Kidney epithelial cell (primary cell): ENCODE data around the gene EBF4. TPM values are rescaled to one million over a fixed set of nuclear protein-coding genes. Genes with fewer than 3 reads are reported as not detected.
"Not testable (repeated sequence)": the region's sequence is repeated elsewhere in the genome, so short reads cannot be mapped to it uniquely, and the experiment has no call there.

Source experiments
- DNase-seq: peaks from one replicate; pipeline ENCODE4 v3.0.0-alpha.2; 2010; ENCODE audit warnings: low read depth
- H3K27me3 ChIP-seq: 2 replicates; pipeline ENCODE4 v1.6.0; 2011; ENCODE audit warnings: low read length; ENCODE audit not compliant: control insufficient read depth, insufficient read depth
- H3K36me3 ChIP-seq: 2 replicates; pipeline ENCODE4 v1.5.1; 2011; ENCODE audit warnings: low read length; ENCODE audit not compliant: control insufficient read depth, insufficient read depth
- H3K4me3 ChIP-seq: 2 replicates; pipeline ENCODE4 v1.5.1; 2011; ENCODE audit warnings: low read depth, mild to moderate bottlenecking, control low read depth, low read length
- total RNA-seq: library from RNA; depleted of rRNA; stranded (reverse); fragments of >200 nt; gene quantifications from 2 replicates; pipeline ENCODE4 v1.2.3, GENCODE V29; 2015
- TF ChIP-seq, protein P1 (sequence below): IDR thresholded peaks from 2 replicates; pipeline ENCODE4 v1.5.1; 2011; ENCODE audit warnings: mild to moderate bottlenecking, moderate library complexity, low read length, control low read depth, inconsistent platforms; ENCODE audit not compliant: insufficient read depth, poor library complexity, severe bottlenecking

Gene EBF4
- total RNA-seq, 1 donor from 2014 or later, result 8.1 TPM

DNA sequence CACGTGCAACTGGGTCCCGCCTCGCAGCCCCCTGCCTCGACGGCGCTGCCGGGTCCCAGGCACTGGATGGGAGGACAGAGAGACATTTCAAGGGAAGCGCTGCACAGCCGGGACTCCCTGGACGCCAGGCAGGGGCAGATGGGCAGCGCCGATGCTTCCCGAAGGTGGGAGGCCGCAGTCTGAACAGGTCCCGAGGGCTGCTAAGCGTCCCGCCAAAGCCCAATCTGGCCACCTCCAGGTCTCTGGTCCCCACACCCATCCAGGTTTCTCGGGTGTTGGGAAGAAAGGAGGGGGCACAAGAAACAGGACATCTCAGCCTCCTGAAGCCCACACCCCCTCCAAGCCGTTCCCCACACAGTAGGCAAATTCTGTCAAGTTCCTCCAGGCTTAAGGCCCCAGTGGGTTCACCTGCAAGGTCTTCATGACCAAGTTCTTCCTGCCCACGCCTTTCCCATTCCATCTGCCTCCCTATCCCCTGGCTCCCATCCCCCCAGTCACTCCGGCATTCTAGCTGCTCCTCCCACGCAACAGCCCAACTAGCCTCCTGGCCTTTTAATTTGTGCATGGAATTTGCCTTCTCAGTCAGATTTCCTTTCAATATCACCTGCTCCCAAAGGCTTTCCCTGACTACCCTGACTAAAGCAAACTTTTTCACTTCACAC lies 113.2 kb downstream of the EBF4 start:
- H3K27me3 ChIP-seq, result peaks cover 51% of the 10 kb centered on the region
- H3K36me3 ChIP-seq, result no peaks in the 10 kb centered on the region
- no peak for DNase-seq
- TF ChIP-seq, protein P1, sequence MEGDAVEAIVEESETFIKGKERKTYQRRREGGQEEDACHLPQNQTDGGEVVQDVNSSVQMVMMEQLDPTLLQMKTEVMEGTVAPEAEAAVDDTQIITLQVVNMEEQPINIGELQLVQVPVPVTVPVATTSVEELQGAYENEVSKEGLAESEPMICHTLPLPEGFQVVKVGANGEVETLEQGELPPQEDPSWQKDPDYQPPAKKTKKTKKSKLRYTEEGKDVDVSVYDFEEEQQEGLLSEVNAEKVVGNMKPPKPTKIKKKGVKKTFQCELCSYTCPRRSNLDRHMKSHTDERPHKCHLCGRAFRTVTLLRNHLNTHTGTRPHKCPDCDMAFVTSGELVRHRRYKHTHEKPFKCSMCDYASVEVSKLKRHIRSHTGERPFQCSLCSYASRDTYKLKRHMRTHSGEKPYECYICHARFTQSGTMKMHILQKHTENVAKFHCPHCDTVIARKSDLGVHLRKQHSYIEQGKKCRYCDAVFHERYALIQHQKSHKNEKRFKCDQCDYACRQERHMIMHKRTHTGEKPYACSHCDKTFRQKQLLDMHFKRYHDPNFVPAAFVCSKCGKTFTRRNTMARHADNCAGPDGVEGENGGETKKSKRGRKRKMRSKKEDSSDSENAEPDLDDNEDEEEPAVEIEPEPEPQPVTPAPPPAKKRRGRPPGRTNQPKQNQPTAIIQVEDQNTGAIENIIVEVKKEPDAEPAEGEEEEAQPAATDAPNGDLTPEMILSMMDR, result no peak
- H3K4me3 ChIP-seq, result no peak overlapping the region

DNA sequence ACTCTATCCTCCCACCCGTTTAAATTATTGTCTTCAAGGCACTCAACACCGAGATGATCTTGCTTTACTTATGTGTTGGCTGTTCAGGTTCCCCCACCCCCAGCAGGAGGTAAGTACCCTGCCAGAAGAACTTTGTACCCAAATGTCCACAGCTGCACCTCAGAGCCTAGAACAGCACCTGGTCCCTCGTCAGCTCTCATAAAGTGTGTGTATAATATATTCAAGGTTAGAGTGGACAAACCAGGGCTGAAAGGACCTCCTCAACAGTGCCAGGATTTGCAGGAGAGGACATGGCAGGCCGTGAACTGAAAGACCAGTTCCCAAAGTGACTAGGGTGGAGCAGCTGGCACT lies 113.7 kb downstream of the EBF4 start:
- peaks cover 46% of the 10 kb centered on the region for H3K27me3 ChIP-seq
- no peaks in the 10 kb centered on the region for H3K36me3 ChIP-seq
- DNase-seq, result no peak
- TF ChIP-seq, protein P1, result no peak
- H3K4me3 ChIP-seq, result no peak overlapping the region

DNA sequence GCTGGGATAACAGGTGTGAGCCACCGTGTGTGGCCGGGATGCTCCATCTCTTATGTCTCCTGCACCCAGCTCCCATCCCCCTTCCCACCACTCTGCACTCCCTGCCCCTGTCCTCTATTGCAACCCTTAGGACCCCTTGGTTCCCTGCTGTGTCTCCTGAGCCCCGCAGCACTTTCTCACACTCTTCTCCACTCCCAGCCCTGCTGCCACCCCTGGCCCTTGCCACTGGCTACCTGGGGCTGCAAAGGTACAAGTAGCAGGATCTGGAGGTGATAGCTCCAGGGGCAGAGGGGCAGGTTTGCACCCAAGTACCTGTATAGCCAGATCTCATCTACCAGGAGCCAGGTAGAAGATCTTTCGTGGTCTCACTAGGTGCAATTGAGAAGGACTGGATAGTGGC lies 114.4 kb downstream of the EBF4 start:
- TF ChIP-seq, protein P1, result no peak
- peaks cover 42% of the 10 kb centered on the region for H3K27me3 ChIP-seq
- H3K4me3 ChIP-seq, result no peak overlapping the region
- no peaks in the 10 kb centered on the region for H3K36me3 ChIP-seq
- DNase-seq, result no peak

DNA sequence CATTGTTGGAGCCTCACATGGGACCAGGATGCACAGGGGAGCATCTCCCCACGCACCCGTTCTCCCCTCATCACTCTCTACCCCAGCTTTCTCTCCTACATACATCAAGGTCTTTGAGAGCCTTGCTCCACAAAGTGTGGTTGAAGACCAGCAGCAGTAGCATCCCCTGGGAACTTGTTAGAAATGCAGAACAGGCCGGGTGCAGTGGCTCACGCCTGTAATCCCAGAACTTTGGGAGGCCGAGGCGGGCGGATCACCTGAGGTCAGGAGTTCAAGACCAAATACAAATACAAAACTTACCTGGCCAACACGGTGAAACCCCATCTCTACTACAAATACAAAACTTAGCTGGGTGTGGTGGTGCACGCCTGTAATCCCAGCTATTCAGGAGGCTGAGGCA lies 115.3 kb downstream of the EBF4 start:
- not testable (repeated sequence) for H3K4me3 ChIP-seq, DNase-seq, H3K36me3 ChIP-seq
- H3K27me3 ChIP-seq, result peaks cover 35% of the 10 kb centered on the region

DNA sequence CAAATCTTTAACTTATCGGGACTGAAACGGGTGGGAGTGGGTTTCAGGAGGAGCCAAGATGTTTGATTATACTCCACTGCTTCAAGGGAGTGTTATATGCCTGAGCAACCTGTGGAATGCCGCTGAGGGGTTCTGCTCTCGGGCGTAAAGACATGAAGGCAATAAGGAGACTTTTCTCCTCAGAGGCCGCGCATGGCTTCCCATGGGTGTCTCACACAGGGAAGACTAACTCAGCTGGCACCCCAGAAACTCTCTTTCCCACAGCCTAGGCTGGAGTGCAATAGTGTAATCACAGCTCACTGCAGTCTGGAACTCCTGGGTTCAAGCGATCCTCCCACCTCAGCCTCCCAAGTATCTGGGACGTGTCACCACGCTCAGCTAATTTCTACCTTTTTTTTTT lies 117.1 kb downstream of the EBF4 start:
- TF ChIP-seq, protein P1, result no peak
- H3K36me3 ChIP-seq, result no peaks in the 10 kb centered on the region
- no peak overlapping the region for H3K4me3 ChIP-seq
- DNase-seq, result no peak
- peaks cover 23% of the 10 kb centered on the region for H3K27me3 ChIP-seq

Other genes with a start within 250 kb of the EBF4 start
- gene SNRPB, start 222.0 kb upstream of the EBF4 start, total RNA-seq, result 546 and 598 TPM in 2 replicates
- gene ZNF343, start 183.9 kb upstream of the EBF4 start, total RNA-seq, result 6.2 and 9.9 TPM in 2 replicates
- not detected in 2 replicates for gene TMC2, start 156.2 kb upstream of the EBF4 start, total RNA-seq
- gene NOP56, start 40.1 kb upstream of the EBF4 start, total RNA-seq, result 141 and 142 TPM in 2 replicates
- 99.7 and 118 TPM in 2 replicates for gene IDH3B, start 28.6 kb upstream of the EBF4 start, total RNA-seq
- 68.7 and 97.4 TPM in 2 replicates for gene CPXM1, start 107.8 kb downstream of the EBF4 start, total RNA-seq
- gene C20orf141, start 122.2 kb downstream of the EBF4 start, total RNA-seq, result not detected in 2 replicates
- gene TMEM239, start 123.6 kb downstream of the EBF4 start, total RNA-seq, result not detected in 2 replicates
- 30.4 and 35.5 TPM in 2 replicates for gene PCED1A, start 147.9 kb downstream of the EBF4 start, total RNA-seq
- 38.6 and 40.4 TPM in 2 replicates for gene VPS16, start 148.0 kb downstream of the EBF4 start, total RNA-seq
- 43.3 and 48.6 TPM in 2 replicates for gene PTPRA, start 180.7 kb downstream of the EBF4 start, total RNA-seq